ENCODE data around the gene CDH13. TPM values are rescaled to one million over a fixed set of nuclear protein-coding genes. Genes with fewer than 3 reads are reported as not detected.

Gene CDH13
- polyA plus RNA-seq, 1 donor, result 57.0 TPM

- DNase-seq, result no peak
Observed at GRCh38 chr16:83538707-83539106, 911.9 kb downstream of the CDH13 start.

- DNase-seq, result no peak
Observed at GRCh38 chr16:83539736-83540490, 913.1 kb downstream of the CDH13 start.

GRCh38 chr16:83541231-83541630 is 914.5 kb downstream of the CDH13 start:
- DNase-seq, result no peak

GRCh38 chr16:83542491-83542890 is 915.7 kb downstream of the CDH13 start:
- no peak for DNase-seq

GRCh38 chr16:83549316-83550182 is 922.8 kb downstream of the CDH13 start:
- DNase-seq, result no peak

GRCh38 chr16:83550183-83550569 is 923.4 kb downstream of the CDH13 start:
- no peak for DNase-seq

- no peak for DNase-seq
Observed at GRCh38 chr16:83552228-83552627, 925.5 kb downstream of the CDH13 start.

- DNase-seq, result no peak
Observed at GRCh38 chr16:83552930-83553329, 926.2 kb downstream of the CDH13 start.

GRCh38 chr16:83554096-83554495 is 927.3 kb downstream of the CDH13 start:
- no peak for DNase-seq

GRCh38 chr16:83554540-83554939 is 927.8 kb downstream of the CDH13 start:
- no peak for DNase-seq

GRCh38 chr16:83561876-83562275 is 935.1 kb downstream of the CDH13 start:
- no peak for DNase-seq

- DNase-seq, result no peak
Observed at GRCh38 chr16:83568345-83568744, 941.6 kb downstream of the CDH13 start.

GRCh38 chr16:83574388-83574787 is 947.6 kb downstream of the CDH13 start:
- DNase-seq, result no peak

- DNase-seq, result no peak
Observed at GRCh38 chr16:83577078-83577745, 950.4 kb downstream of the CDH13 start.

- no peak for DNase-seq
Observed at GRCh38 chr16:83578171-83578570, 951.4 kb downstream of the CDH13 start.

GRCh38 chr16:83579027-83579426 is 952.3 kb downstream of the CDH13 start:
- no peak for DNase-seq

- no peak for DNase-seq
Observed at GRCh38 chr16:83579436-83579835, 952.7 kb downstream of the CDH13 start.

- DNase-seq, result no peak
Observed at GRCh38 chr16:83581082-83581481, 954.3 kb downstream of the CDH13 start.

GRCh38 chr16:83581994-83582747 is 955.4 kb downstream of the CDH13 start:
- DNase-seq, result no peak

GRCh38 chr16:83586036-83586435 is 959.3 kb downstream of the CDH13 start:
- DNase-seq, result no peak

- DNase-seq, result no peak
Observed at GRCh38 chr16:83586461-83587200, 959.9 kb downstream of the CDH13 start.

GRCh38 chr16:83587201-83587600 is 960.4 kb downstream of the CDH13 start:
- DNase-seq, result no peak

Data from hindlimb muscle (tissue), 1 donor.